Effector memory CD4-positive, alpha-beta T cell (primary cell): ENCODE results near the gene ARMC9.
"Not testable (repeated sequence)": the region's sequence is repeated elsewhere in the genome, so short reads cannot be mapped to it uniquely, and the experiment has no call there.

Experiments used
- DNase-seq, 3 donors: peaks; one replicate each; pipeline ENCODE4 v3.0.0-alpha.2; 2020
- H3K27ac ChIP-seq: 2 replicates; pipeline ENCODE4 v1.7.0; 2013; ENCODE audit warnings: mild to moderate bottlenecking, low read length, moderate library complexity; ENCODE audit not compliant: insufficient read depth, poor library complexity, severe bottlenecking
- H3K27me3 ChIP-seq: replicated peaks from 2 replicates; pipeline ENCODE4 v1.7.0; 2013; ENCODE audit warnings: mild to moderate bottlenecking, low read length; ENCODE audit not compliant: insufficient read depth, control insufficient read depth, poor library complexity, severe bottlenecking
- H3K36me3 ChIP-seq: 2 replicates; pipeline ENCODE4 v1.7.0; 2013; ENCODE audit warnings: mild to moderate bottlenecking, low read length, moderate library complexity; ENCODE audit not compliant: control insufficient read depth, insufficient read depth
- H3K4me1 ChIP-seq: 2 replicates; pipeline ENCODE4 v1.7.0; 2013; ENCODE audit warnings: low read length, mild to moderate bottlenecking; ENCODE audit not compliant: control insufficient read depth, insufficient read depth, poor library complexity, severe bottlenecking
- H3K4me3 ChIP-seq: 2 replicates; pipeline ENCODE4 v1.7.0; 2013; ENCODE audit warnings: low read length, low read depth, mild to moderate bottlenecking; ENCODE audit not compliant: insufficient read depth, poor library complexity, severe bottlenecking
- H3K9me3 ChIP-seq: 2 replicates; pipeline ENCODE4 v1.7.0; 2013; ENCODE audit warnings: mild to moderate bottlenecking, low read length, moderate library complexity; ENCODE audit not compliant: control insufficient read depth

The ARMC9 gene

DNA sequence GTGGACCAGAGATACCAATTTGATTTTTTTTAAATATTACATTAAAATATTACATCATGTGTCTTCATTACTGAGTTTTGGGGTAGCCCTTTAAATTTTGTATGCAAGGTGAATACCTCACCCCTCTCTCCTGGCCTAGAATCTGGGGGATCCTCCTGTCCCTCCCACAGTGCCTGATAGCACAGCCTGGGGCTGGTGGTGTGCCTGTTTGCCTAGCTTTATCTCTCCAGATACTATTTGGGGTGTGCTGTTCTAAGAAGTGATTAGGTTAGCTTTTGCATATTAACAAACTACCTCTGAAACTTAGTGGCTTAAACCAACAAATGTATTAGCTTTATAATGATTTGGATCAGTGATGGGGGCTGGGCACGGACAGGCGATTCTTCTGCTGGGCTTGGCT lies 176.3 kb downstream of the ARMC9 start:
- no peaks in the 10 kb centered on the region for H3K27me3 ChIP-seq
- H3K36me3 ChIP-seq: no peaks in the 10 kb centered on the region
- H3K4me1 ChIP-seq: no peaks in the 10 kb centered on the region
- no peak overlapping the region for H3K4me3 ChIP-seq
- no peak overlapping the region for H3K27ac ChIP-seq
- H3K9me3 ChIP-seq: no peaks in the 10 kb centered on the region
- no peak for DNase-seq

DNA sequence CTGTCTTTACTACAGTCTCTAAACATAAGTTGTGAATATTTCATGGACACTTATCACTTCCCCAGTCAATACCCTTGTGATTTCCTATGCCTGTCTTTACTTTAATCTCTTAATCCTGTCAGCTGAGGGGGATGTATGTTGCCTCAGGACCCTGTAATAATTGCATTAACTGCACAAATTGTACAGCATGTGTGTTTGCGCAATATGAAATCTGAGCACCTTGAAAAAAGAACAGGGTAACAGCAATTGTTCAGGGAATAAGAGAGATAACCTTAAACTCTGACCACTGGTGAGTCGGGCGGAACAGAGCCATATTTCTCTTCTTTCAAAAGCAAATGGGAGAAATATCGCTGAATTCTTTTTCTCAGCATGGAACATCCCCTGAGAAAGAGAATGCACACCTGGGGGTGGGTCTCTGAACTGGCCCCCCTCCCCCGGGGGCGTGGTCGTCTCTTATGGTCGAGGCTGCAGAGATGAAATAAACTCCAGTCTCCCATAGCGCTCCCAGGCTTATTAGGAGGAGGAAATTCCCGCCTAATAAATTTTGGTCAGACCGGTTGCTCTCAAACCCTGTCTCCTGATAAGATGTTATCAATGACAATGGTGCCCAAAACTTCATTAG lies 177.7 kb downstream of the ARMC9 start:
- H3K27me3 ChIP-seq, H3K4me1 ChIP-seq, H3K4me3 ChIP-seq, H3K36me3 ChIP-seq, DNase-seq, H3K27ac ChIP-seq, H3K9me3 ChIP-seq: not testable (repeated sequence)

DNA sequence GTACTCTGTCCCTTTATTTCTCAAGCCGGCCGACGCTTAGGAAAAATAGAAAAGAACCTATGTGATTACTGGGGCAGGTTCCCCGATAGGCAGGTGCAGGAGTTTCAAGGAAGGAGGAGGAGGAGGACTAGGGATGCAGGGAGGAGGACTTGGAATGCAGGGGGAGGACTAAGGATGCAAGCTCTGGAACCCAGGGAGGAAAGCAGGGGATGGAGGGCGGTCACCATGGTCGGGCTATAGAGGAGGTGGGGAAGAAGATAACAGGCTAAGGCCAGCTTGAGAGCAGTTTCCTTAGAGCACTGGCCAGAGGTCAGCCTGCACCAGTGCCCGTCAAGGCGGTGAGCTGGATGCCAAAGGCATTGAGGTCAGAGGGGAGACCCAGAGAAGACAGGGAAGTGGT lies 178.4 kb downstream of the ARMC9 start:
- Histone ChIP-seq H3K27me3 (no peaks in the 10 kb centered on the region), H3K27ac (no peak overlapping the region), H3K4me3 (no peak overlapping the region), H3K4me1 (no peaks in the 10 kb centered on the region), H3K9me3 (no peaks in the 10 kb centered on the region), H3K36me3 (no peaks in the 10 kb centered on the region)
- DNase-seq: no peak

DNA sequence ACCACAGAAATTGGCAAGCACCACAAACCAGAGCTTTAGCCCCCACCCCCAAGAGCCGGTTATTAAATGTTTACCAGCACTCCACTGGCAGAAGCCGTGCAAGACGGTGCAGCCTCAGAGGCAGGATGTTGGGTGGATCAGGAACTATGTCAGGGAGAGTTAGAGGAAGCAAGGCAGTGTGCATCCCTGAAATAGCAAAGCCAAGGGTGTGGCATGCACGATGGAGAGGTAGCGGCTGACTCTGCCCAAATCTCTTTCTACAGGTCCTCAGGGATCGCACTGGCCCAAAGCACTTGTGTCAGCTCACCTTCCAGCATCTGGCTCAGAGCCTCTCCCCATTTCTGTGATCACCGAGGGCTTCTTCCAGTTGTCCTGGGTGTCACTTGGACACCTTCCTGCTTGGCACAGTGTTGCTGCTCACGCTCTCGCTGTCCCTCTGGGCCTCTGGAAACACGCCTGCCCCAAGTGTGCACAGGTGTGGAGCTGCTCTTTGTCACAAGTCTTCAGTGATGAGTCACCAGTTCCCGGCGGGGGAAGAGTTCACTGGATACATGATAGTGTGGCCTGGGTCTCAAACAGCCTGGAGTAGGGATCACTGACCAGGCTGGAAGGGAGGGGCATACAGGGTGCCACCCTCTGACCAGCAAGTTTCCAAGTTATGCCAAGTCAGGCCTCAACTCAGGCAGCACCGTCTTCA lies 179.7 kb downstream of the ARMC9 start:
- no peak overlapping the region for H3K4me3 ChIP-seq
- DNase-seq: no peak
- no peaks in the 10 kb centered on the region for H3K4me1 ChIP-seq
- H3K27ac ChIP-seq: no peak overlapping the region
- H3K27me3 ChIP-seq: no peaks in the 10 kb centered on the region
- H3K9me3 ChIP-seq: no peaks in the 10 kb centered on the region
- H3K36me3 ChIP-seq: no peaks in the 10 kb centered on the region

DNA sequence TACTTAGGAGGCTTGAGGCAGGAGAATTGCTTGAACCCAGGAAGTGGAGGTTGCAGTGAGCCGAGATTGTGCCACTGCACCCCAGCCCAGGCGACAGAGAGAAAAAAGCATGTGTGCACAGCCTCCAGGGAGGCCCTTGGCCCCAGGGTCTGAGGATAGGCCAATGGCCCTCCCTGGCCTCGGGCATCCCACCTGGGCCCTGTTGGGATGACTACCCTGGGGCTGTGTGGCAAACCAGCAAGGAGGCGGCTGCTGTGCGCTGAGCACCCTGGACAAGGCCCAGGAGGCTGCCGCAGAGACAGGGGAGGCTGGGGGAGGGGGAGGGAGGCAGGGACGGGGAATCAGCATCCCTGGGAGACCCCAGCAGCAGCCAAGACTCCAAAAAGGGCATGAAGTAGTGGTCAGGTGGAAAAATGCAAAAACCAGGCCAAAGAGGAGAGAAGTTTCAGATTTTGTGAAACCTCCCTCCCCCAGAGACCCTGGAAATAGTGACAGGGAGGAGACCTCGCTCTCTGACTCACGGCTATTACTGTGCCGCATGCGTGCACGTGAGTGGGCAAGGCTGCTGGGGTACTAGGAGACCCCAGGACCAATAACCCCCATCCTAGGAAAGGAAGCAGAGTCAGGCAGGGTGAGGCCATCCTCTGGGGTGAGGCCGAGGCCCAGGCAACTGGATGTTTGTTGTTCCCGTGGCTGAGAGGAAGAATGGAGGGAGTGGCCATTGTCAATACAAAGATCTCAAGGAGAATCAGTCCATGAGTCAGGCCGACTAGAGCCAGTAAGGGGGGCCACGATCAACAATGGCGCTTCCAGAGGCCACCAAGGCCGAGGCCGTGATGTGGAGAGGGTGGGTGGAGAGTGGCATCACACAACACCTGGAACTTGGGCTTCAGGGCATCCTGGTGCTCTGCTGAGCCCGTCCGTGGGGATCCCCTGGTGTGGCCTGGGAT lies 181.1 kb downstream of the ARMC9 start:
- no peaks in the 10 kb centered on the region for H3K36me3 ChIP-seq
- H3K4me3 ChIP-seq: no peak overlapping the region
- no peaks in the 10 kb centered on the region for H3K4me1 ChIP-seq
- no peaks in the 10 kb centered on the region for H3K9me3 ChIP-seq
- H3K27ac ChIP-seq: no peak overlapping the region
- no peaks in the 10 kb centered on the region for H3K27me3 ChIP-seq
- DNase-seq: no peak

DNA sequence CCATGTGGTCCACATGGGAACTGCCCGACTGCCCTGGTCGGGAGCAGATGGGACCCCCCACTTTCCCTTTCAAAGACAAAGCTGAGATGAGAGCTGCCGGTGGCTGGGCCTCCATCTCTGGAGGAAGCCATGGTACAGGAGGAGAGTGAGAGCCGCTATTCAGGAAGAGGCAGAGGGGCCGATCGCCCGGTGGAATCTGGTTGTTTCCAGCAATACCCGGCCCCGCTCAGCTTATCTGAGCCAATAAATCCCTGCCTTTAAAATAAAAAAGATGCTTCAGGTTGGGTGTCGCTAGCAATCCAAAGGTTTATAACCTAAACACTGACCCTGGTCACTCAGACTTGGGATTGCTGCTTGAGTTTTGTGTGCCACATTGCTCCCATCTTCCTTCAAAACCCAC lies 181.9 kb downstream of the ARMC9 start:
- no peak overlapping the region for H3K27ac ChIP-seq
- no peaks in the 10 kb centered on the region for H3K4me1 ChIP-seq
- H3K36me3 ChIP-seq: no peaks in the 10 kb centered on the region
- H3K9me3 ChIP-seq: no peaks in the 10 kb centered on the region
- H3K27me3 ChIP-seq: no peaks in the 10 kb centered on the region
- H3K4me3 ChIP-seq: no peak overlapping the region
- no peak for DNase-seq

DNA sequence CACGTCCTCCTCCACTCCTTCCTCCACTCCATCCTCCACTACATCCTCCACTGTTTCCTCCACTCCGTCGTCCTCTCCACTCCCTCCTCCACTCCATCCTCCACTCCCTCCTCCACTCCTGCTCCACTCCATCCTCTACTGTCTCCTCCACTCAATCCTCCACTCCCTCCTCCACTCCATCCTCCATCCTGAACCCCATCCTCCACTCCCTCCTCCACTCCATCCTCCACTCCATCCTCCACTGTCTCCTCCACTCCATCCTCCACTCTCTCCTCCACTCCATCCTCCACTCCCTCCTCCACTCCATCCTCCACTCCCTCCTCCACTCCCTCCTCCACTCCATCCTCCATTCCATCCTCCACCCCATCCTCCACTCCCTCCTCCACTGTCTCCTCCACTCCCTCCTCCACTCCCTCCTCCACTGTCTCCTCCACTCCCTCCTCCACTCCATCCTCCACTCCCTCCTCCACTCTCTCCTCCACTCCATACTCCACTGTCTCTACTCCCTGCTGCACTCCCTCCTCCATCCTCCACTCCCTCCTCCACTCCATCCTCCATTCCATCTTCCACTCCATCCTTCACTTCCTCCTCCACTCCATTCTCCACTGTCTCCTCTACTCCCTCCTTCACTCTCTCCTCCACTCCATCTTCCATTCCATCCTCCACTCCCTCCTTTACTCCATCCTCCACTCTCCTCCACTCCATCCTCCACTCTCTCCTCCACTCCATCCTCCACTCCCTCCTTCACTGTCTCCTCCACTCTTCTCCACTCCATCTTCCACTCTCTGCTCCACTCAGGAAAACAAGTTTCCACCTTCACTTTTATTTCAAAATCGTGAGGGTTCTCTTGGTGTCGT lies 182.8 kb downstream of the ARMC9 start:
- Histone ChIP-seq H3K36me3 (no peaks in the 10 kb centered on the region), H3K27me3 (no peaks in the 10 kb centered on the region), H3K9me3 (no peaks in the 10 kb centered on the region)

DNA sequence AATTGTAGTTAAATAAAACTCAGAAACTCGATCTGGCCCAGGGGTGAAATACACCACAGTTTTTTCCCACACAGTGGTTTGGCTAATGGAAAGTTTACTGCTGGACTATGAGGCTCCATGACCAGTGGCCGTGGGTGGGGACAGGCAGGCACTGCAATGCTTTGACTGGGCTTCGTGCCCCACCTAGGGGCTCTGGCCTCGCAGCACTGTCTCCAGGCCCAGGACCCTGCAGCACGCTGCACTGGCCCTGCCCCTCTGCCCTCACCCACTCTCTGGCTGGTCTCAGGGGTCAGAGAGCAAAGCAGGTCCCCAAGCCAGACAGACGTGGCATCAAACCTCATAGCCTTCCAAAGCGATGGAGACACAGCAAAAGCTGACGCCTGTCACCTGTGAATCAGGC lies 183.7 kb downstream of the ARMC9 start:
- Histone ChIP-seq H3K4me1 (no peaks in the 10 kb centered on the region), H3K4me3 (no peak overlapping the region), H3K9me3 (no peaks in the 10 kb centered on the region), H3K36me3 (no peaks in the 10 kb centered on the region), H3K27ac (no peak overlapping the region), H3K27me3 (no peaks in the 10 kb centered on the region)
- no peak for DNase-seq

More for the DNA sequence above, 182.8 kb downstream of the ARMC9 start:
- Histone ChIP-seq H3K4me3 (no peak overlapping the region), H3K27ac (no peak overlapping the region), H3K4me1 (no peaks in the 10 kb centered on the region)
- no peak for DNase-seq

DNA sequence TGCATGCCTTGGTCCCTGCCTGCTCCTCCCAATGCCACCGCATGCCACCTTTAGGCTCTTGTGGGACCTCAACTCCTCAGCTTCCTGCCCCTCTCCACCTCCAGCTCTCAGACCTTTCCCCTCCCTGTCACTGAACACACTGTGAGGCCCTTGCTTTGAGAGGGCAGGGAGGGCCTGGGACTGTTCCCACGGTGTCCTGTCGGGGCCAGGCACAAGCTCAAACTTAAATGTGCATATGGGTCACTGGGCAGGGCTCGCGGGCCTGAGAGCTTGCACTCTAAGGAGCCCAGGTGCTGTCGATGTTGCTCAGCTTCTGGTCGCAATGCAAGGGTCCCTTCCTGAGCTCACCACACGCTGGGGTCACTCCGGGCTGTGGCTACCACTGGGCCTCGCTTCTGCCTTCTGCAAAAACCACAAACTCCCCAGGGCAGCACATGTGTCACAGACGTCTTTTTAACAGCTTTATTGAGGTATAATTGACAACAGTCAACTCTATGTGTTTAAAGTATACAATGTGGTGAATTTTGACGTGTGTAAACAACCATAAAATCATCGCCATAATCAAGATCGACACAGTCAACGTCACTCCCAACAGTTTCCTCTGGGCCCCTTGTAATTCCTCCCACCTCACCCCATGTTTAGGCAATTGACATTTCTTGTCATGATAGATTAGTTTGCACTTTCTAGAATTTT lies 185.1 kb downstream of the ARMC9 start:
- no peak for DNase-seq
- no peaks in the 10 kb centered on the region for H3K9me3 ChIP-seq
- no peak overlapping the region for H3K4me3 ChIP-seq
- no peak overlapping the region for H3K27ac ChIP-seq
- no peaks in the 10 kb centered on the region for H3K4me1 ChIP-seq
- H3K36me3 ChIP-seq: no peaks in the 10 kb centered on the region
- no peaks in the 10 kb centered on the region for H3K27me3 ChIP-seq
